WTC11 (cell line): Measurements from ENCODE around the gene ENO2.

Source experiments
- ETV6 ChIP-seq: sonication (generic); formaldehyde crosslinking; IDR thresholded peaks from 2 replicates; pipeline ENCODE4 v1.8.1; 2022; ENCODE audit warnings: mild to moderate bottlenecking, missing genetic modification reagents
- GABPB1 ChIP-seq: sonication (generic); formaldehyde crosslinking; IDR thresholded peaks from 2 replicates; pipeline ENCODE4 v1.8.1; 2023; ENCODE audit warnings: mild to moderate bottlenecking, missing genetic modification reagents
- MYBL2 ChIP-seq: sonication (generic); formaldehyde crosslinking; IDR thresholded peaks from 2 replicates; pipeline ENCODE4 v1.8.1; 2023; ENCODE audit warnings: mild to moderate bottlenecking, moderate library complexity, missing genetic modification reagents
- NFYB ChIP-seq: sonication (generic); formaldehyde crosslinking; conservative IDR thresholded peaks from 2 replicates; pipeline ENCODE4 v1.8.0; 2022; ENCODE audit warnings: low read depth, missing genetic modification reagents
- NR2C2 ChIP-seq: sonication (generic); formaldehyde crosslinking; IDR thresholded peaks from 2 replicates; pipeline ENCODE4 v1.8.0; 2022; ENCODE audit warnings: mild to moderate bottlenecking, missing genetic modification reagents
- NR3C1 ChIP-seq: sonication (generic); formaldehyde crosslinking; conservative IDR thresholded peaks from 2 replicates; pipeline ENCODE4 v1.8.1; 2023; ENCODE audit warnings: low read depth, mild to moderate bottlenecking, missing genetic modification reagents
- SMAD3 ChIP-seq: sonication (generic); formaldehyde crosslinking; IDR thresholded peaks from 2 replicates; pipeline ENCODE4 v1.8.0; 2022; ENCODE audit warnings: missing genetic modification reagents, mild to moderate bottlenecking, borderline replicate concordance
- TCF7 ChIP-seq: sonication (generic); formaldehyde crosslinking; IDR thresholded peaks from 2 replicates; pipeline ENCODE4 v1.8.0; 2022; ENCODE audit warnings: mild to moderate bottlenecking, low read depth, missing genetic modification reagents, moderate library complexity
- ZNF423 ChIP-seq: fragments of 250-450 bp; sonication (Bioruptor Pico); IDR thresholded peaks from 2 replicates; pipeline ENCODE4 v2.1.2; 2022; ENCODE audit warnings: mild to moderate bottlenecking, moderate library complexity
- TF ChIP-seq, protein P1 (sequence below): fragments of 200-600 bp; IDR thresholded peaks from 2 replicates; pipeline ENCODE4 v1.8.0; 2022; ENCODE audit warnings: antibody characterized with exemption
- TF ChIP-seq, protein P2 (sequence below): sonication (generic); formaldehyde crosslinking; IDR thresholded peaks from 2 replicates; pipeline ENCODE4 v1.8.1; 2023; ENCODE audit warnings: mild to moderate bottlenecking, missing genetic modification reagents
- TF ChIP-seq, protein P3 (sequence below): sonication (generic); formaldehyde crosslinking; IDR thresholded peaks from 2 replicates; pipeline ENCODE4 v1.8.0; 2022; ENCODE audit warnings: mild to moderate bottlenecking, missing genetic modification reagents
- TF ChIP-seq, protein P4 (sequence below): sonication (generic); formaldehyde crosslinking; IDR thresholded peaks from 2 replicates; pipeline ENCODE4 v1.8.0; 2023; ENCODE audit warnings: mild to moderate bottlenecking, missing genetic modification reagents
- TF ChIP-seq, protein P5 (sequence below): sonication (generic); formaldehyde crosslinking; IDR thresholded peaks from 2 replicates; pipeline ENCODE4 v1.8.1; 2023; ENCODE audit warnings: mild to moderate bottlenecking, missing genetic modification reagents, moderate library complexity

DNA sequence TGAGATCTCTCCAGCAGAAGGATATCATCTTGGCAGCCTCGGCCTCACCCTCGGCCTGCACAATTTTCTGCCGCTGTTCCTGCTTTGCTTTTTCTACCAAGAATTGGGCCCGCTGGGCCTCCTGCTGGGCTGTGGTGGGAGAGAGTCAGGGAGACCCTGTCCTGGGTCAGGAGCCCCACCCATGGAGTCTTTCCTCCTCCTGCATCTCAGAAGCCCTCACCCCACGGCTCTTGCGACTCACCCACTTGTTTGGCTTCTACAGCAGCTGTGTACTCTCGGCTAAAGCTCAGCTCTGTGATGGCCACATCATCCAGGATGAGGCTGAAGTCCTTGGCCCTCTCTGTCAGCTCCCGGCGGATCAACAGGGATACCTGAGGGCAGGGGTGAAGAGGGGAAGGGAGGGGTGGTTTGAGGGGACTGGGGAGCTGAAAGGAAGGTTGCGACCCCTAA lies 53.3 kb downstream of the ENO2 start:
- TF ChIP-seq, protein P1, sequence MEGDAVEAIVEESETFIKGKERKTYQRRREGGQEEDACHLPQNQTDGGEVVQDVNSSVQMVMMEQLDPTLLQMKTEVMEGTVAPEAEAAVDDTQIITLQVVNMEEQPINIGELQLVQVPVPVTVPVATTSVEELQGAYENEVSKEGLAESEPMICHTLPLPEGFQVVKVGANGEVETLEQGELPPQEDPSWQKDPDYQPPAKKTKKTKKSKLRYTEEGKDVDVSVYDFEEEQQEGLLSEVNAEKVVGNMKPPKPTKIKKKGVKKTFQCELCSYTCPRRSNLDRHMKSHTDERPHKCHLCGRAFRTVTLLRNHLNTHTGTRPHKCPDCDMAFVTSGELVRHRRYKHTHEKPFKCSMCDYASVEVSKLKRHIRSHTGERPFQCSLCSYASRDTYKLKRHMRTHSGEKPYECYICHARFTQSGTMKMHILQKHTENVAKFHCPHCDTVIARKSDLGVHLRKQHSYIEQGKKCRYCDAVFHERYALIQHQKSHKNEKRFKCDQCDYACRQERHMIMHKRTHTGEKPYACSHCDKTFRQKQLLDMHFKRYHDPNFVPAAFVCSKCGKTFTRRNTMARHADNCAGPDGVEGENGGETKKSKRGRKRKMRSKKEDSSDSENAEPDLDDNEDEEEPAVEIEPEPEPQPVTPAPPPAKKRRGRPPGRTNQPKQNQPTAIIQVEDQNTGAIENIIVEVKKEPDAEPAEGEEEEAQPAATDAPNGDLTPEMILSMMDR = no peak
- no peak for TF ChIP-seq NFYB
- TF ChIP-seq, protein P2, sequence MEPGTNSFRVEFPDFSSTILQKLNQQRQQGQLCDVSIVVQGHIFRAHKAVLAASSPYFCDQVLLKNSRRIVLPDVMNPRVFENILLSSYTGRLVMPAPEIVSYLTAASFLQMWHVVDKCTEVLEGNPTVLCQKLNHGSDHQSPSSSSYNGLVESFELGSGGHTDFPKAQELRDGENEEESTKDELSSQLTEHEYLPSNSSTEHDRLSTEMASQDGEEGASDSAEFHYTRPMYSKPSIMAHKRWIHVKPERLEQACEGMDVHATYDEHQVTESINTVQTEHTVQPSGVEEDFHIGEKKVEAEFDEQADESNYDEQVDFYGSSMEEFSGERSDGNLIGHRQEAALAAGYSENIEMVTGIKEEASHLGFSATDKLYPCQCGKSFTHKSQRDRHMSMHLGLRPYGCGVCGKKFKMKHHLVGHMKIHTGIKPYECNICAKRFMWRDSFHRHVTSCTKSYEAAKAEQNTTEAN (CRISPR knock-in tag) = no peak
- no peak for TF ChIP-seq MYBL2 (CRISPR knock-in tag)
- TF ChIP-seq ZNF423 (CRISPR knock-in tag) = no peak
- TF ChIP-seq GABPB1 = no peak
- TF ChIP-seq, protein P3, sequence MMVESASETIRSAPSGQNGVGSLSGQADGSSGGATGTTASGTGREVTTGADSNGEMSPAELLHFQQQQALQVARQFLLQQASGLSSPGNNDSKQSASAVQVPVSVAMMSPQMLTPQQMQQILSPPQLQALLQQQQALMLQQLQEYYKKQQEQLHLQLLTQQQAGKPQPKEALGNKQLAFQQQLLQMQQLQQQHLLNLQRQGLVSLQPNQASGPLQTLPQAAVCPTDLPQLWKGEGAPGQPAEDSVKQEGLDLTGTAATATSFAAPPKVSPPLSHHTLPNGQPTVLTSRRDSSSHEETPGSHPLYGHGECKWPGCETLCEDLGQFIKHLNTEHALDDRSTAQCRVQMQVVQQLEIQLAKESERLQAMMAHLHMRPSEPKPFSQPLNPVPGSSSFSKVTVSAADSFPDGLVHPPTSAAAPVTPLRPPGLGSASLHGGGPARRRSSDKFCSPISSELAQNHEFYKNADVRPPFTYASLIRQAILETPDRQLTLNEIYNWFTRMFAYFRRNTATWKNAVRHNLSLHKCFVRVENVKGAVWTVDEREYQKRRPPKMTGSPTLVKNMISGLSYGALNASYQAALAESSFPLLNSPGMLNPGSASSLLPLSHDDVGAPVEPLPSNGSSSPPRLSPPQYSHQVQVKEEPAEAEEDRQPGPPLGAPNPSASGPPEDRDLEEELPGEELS = no peak
- TF ChIP-seq SMAD3 (CRISPR knock-in tag) = no peak
- no peak for TF ChIP-seq ETV6 (CRISPR knock-in tag)
- TF ChIP-seq TCF7 (CRISPR knock-in tag) = no peak
- TF ChIP-seq NR2C2 = no peak
- TF ChIP-seq, protein P4, sequence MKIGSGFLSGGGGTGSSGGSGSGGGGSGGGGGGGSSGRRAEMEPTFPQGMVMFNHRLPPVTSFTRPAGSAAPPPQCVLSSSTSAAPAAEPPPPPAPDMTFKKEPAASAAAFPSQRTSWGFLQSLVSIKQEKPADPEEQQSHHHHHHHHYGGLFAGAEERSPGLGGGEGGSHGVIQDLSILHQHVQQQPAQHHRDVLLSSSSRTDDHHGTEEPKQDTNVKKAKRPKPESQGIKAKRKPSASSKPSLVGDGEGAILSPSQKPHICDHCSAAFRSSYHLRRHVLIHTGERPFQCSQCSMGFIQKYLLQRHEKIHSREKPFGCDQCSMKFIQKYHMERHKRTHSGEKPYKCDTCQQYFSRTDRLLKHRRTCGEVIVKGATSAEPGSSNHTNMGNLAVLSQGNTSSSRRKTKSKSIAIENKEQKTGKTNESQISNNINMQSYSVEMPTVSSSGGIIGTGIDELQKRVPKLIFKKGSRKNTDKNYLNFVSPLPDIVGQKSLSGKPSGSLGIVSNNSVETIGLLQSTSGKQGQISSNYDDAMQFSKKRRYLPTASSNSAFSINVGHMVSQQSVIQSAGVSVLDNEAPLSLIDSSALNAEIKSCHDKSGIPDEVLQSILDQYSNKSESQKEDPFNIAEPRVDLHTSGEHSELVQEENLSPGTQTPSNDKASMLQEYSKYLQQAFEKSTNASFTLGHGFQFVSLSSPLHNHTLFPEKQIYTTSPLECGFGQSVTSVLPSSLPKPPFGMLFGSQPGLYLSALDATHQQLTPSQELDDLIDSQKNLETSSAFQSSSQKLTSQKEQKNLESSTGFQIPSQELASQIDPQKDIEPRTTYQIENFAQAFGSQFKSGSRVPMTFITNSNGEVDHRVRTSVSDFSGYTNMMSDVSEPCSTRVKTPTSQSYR (CRISPR knock-in tag) = no peak
- TF ChIP-seq, protein P5, sequence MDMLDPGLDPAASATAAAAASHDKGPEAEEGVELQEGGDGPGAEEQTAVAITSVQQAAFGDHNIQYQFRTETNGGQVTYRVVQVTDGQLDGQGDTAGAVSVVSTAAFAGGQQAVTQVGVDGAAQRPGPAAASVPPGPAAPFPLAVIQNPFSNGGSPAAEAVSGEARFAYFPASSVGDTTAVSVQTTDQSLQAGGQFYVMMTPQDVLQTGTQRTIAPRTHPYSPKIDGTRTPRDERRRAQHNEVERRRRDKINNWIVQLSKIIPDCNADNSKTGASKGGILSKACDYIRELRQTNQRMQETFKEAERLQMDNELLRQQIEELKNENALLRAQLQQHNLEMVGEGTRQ = no peak
- TF ChIP-seq NR3C1 (CRISPR knock-in tag) = no peak
